ENCODE results near the gene EHHADH.

The EHHADH gene

DNA sequence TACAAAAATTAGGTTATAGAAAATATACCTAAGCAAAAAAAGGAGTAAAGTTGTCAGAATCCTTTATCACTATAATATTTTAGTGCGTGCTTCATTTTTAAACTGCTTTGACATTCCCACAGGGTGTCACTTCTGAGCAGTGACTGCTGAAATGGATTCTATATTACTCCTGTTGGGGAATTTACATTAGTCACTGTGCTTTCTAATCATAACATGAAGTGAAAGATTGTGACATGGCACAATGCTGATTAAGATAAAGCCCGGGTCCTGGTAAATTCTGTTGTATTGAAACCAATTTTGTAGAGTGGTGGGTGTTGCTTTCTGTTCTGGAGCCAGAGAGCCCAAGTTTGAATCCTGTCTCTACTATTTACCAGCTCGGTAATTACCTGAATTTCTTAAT, 36.4 kb upstream of the EHHADH start:
- Histone ChIP-seq H3K27ac (ENCODE audit: low read length, poor library complexity, severe bottlenecking) (no peak overlapping the region), H2BK15ac (ENCODE audit: low read depth, poor library complexity, severe bottlenecking) (no peak overlapping the region), H3K36me3 (ENCODE audit: control insufficient read depth in 1 of 2, insufficient read depth in 2 of 2, low read depth in 1 of 2, low read length in 2 of 2) (peaks cover 4 to 6% of the 10 kb centered on the region in 2 experiments), H2BK12ac (ENCODE audit: low read length in 2 of 2) (no peak overlapping the region), H3K9ac (ENCODE audit: low read length) (no peak overlapping the region), H2BK120ac (ENCODE audit: low read depth, low read length) (no peak overlapping the region), H3K79me1 (replicated peaks; ENCODE audit: low read length, poor library complexity, severe bottlenecking) (peaks cover 8% of the 10 kb centered on the region), H3K14ac (ENCODE audit: low read length in 2 of 2) (no peak overlapping the region), H3K23ac (ENCODE audit: low read length in 2 of 2) (no peak overlapping the region), H2AK5ac (ENCODE audit: low read length, severe bottlenecking) (no peak overlapping the region), H4K8ac (ENCODE audit: low read length) (no peak overlapping the region), H3K4me3 (ENCODE audit: insufficient read depth in 1 of 2, low read depth in 1 of 2, low read length in 2 of 2) (no peak overlapping the region), H4K91ac (ENCODE audit: low read length) (no peak overlapping the region), H2AFZ (ENCODE audit: low read depth, low read length) (no peak overlapping the region), H3K9me3 (ENCODE audit: control insufficient read depth, low read length) (no peaks in the 10 kb centered on the region), H2BK5ac (ENCODE audit: low read depth, low read length, poor library complexity, severe bottlenecking) (no peak overlapping the region), H3K4me2 (ENCODE audit: low read length, poor library complexity, severe bottlenecking) (no peak overlapping the region), H3K4ac (ENCODE audit: low read depth in 1 of 2, low read length in 2 of 2) (no peak overlapping the region), H3K18ac (ENCODE audit: low read depth in 1 of 2, low read length in 2 of 2) (no peak overlapping the region), H3K4me1 (ENCODE audit: control insufficient read depth, insufficient read depth, low read depth, low read length) (no peaks in the 10 kb centered on the region), H3K27me3 (ENCODE audit: control insufficient read depth in 1 of 2, insufficient read depth in 1 of 2, low read length in 2 of 2) (no peaks in the 10 kb centered on the region)
- 100% methylated on average over 1 of the region's 3 CpGs for WGBS
- DNase-seq: no peak

DNA sequence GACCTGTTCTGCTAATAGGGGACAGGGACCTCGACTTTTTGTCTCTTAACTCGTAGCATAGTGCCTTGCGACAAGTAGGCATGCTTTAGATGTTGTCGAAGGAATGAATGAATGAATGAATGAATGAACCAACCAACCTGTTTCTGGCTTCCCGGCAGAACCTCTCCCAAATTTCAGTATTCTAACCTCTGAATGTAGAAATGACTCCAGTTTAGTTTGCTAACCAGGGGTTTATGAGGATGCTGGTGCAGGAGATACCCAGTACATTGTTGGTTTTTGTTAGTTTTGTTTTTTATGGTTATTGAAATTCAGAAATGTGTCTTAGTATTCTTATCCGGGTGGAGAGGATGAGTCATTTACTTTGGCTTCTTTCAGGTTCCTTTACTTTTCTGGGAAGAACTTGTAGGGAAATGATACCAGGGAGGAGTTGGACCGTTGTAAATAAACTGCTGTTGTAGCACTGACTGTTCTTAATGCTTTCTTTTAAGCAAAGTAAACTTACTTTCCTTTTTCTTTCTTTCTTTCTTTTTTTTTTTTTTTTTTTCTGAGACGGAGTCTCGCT, 29.6 kb upstream of the EHHADH start:
- peak overlapping the region; percentile 87 for H2AFZ ChIP-seq (ENCODE audit: low read depth, low read length)
- peak overlapping the region; percentile 66 for H3K4me2 ChIP-seq (ENCODE audit: low read length, poor library complexity, severe bottlenecking)
- no peak overlapping the region for H2BK12ac ChIP-seq (ENCODE audit: low read length in 2 of 2)
- H3K27ac ChIP-seq (ENCODE audit: low read length, poor library complexity, severe bottlenecking): no peak overlapping the region
- peak overlapping the region; percentile 76 to 91 for H3K4me3 ChIP-seq (ENCODE audit: insufficient read depth in 1 of 2, low read depth in 1 of 2, low read length in 2 of 2)
- no peak overlapping the region for H3K14ac ChIP-seq (ENCODE audit: low read length in 2 of 2)
- WGBS: 69% methylated on average over 8 of the region's 9 CpGs
- no peak overlapping the region for H2AK5ac ChIP-seq (ENCODE audit: low read length, severe bottlenecking)
- H2BK15ac ChIP-seq (ENCODE audit: low read depth, poor library complexity, severe bottlenecking): no peak overlapping the region
- DNase-seq: peak; percentile 26
- H3K4me1 ChIP-seq (ENCODE audit: control insufficient read depth, insufficient read depth, low read depth, low read length): peaks cover 3% of the 10 kb centered on the region
- no peak overlapping the region for H4K91ac ChIP-seq (ENCODE audit: low read length)
- H3K23ac ChIP-seq (ENCODE audit: low read length in 2 of 2): no peak overlapping the region
- no peak overlapping the region for H2BK120ac ChIP-seq (ENCODE audit: low read depth, low read length)
- no peak overlapping the region for H2BK5ac ChIP-seq (ENCODE audit: low read depth, low read length, poor library complexity, severe bottlenecking)
- H3K36me3 ChIP-seq (ENCODE audit: control insufficient read depth in 1 of 2, insufficient read depth in 2 of 2, low read depth in 1 of 2, low read length in 2 of 2): no peaks in the 10 kb centered on the region
- H3K27me3 ChIP-seq (ENCODE audit: control insufficient read depth in 1 of 2, insufficient read depth in 1 of 2, low read length in 2 of 2): no peaks in the 10 kb centered on the region
- no peaks in the 10 kb centered on the region for H3K9me3 ChIP-seq (ENCODE audit: control insufficient read depth, low read length)
- no peak overlapping the region for H4K8ac ChIP-seq (ENCODE audit: low read length)
- H3K9ac ChIP-seq (ENCODE audit: low read length): peak overlapping the region; percentile 87
- H3K79me1 ChIP-seq (replicated peaks; ENCODE audit: low read length, poor library complexity, severe bottlenecking): peaks cover 6% of the 10 kb centered on the region
- H3K18ac ChIP-seq (ENCODE audit: low read depth in 1 of 2, low read length in 2 of 2): peak overlapping the region in 1 of 2 experiments; percentile 79
- H3K4ac ChIP-seq (ENCODE audit: low read depth in 1 of 2, low read length in 2 of 2): no peak overlapping the region

- DNase-seq: peak; percentile 94
- H3K36me3 ChIP-seq (ENCODE audit: control insufficient read depth in 1 of 2, insufficient read depth in 2 of 2, low read depth in 1 of 2, low read length in 2 of 2): no peaks in the 10 kb centered on the region
- H2BK120ac ChIP-seq (ENCODE audit: low read depth, low read length): no peak overlapping the region
- peak overlapping the region; percentile 51 for H2AK5ac ChIP-seq (ENCODE audit: low read length, severe bottlenecking)
- H3K4me2 ChIP-seq (ENCODE audit: low read length, poor library complexity, severe bottlenecking): peak overlapping the region; percentile 82
- H3K4ac ChIP-seq (ENCODE audit: low read depth in 1 of 2, low read length in 2 of 2): peak overlapping the region in 1 of 2 experiments; percentile 47
- no peak overlapping the region for H2BK5ac ChIP-seq (ENCODE audit: low read depth, low read length, poor library complexity, severe bottlenecking)
- WGBS: 3% methylated on average over 40 of the region's 41 CpGs
- peak overlapping the region in 1 of 2 experiments; percentile 79 for H3K18ac ChIP-seq (ENCODE audit: low read depth in 1 of 2, low read length in 2 of 2)
- peak overlapping the region; percentile 87 for H3K9ac ChIP-seq (ENCODE audit: low read length)
- H3K9me3 ChIP-seq (ENCODE audit: control insufficient read depth, low read length): no peaks in the 10 kb centered on the region
- H3K4me3 ChIP-seq (ENCODE audit: insufficient read depth in 1 of 2, low read depth in 1 of 2, low read length in 2 of 2): peak overlapping the region; percentile 76 to 91
- H3K79me1 ChIP-seq (replicated peaks; ENCODE audit: low read length, poor library complexity, severe bottlenecking): peaks cover 6% of the 10 kb centered on the region
- peak overlapping the region; percentile 20 for H2BK15ac ChIP-seq (ENCODE audit: low read depth, poor library complexity, severe bottlenecking)
- peaks cover 3% of the 10 kb centered on the region for H3K4me1 ChIP-seq (ENCODE audit: control insufficient read depth, insufficient read depth, low read depth, low read length)
- H3K27ac ChIP-seq (ENCODE audit: low read length, poor library complexity, severe bottlenecking): peak overlapping the region; percentile 39
- H3K27me3 ChIP-seq (ENCODE audit: control insufficient read depth in 1 of 2, insufficient read depth in 1 of 2, low read length in 2 of 2): no peaks in the 10 kb centered on the region
- peak overlapping the region in 1 of 2 experiments; percentile 35 for H3K14ac ChIP-seq (ENCODE audit: low read length in 2 of 2)
- peak overlapping the region; percentile 87 for H2AFZ ChIP-seq (ENCODE audit: low read depth, low read length)
- H2BK12ac ChIP-seq (ENCODE audit: low read length in 2 of 2): peak overlapping the region in 1 of 2 experiments; percentile 15
- H3K23ac ChIP-seq (ENCODE audit: low read length in 2 of 2): no peak overlapping the region
- peak overlapping the region; percentile 55 for H4K8ac ChIP-seq (ENCODE audit: low read length)
- no peak overlapping the region for H4K91ac ChIP-seq (ENCODE audit: low read length)
These were observed 29.0 kb upstream of the EHHADH start for GRCh38 chr3:185282696-185283373.

DNA sequence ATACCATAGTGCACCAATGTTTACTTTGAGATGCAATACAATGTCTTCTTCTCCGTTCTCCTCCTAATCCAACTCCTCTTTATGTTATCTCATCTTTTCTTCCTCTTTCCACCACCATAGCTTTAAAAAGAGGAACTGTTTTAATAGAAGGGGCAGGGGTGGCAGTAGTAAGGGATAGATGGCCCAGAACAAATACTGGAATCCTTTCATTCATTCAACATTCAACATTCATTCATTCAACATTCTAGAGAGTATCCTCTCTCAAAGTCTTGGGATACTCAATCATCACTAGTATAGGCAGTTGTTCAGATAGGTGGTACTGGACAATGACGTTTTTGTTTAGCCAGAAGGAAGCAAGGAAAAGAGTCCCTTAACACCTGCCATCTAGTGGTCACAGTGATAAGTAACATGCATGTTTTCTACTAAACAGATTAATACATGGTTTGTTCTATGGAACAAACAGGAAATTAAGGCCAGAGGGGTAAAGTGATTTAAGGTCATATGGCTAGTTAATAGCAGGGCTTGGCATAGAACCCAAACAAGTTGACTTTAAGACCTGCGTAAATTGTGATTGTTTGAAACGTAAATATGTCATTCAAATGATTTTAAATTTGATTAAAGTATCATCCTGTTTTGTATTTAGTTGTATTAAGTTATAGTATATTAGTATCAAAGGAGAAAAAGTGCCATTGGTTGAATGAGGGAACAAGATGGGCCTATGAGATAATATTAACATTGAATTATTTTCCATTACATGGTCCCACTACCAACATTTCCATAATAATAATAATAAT, 26.9 kb upstream of the EHHADH start:
- Histone ChIP-seq H2BK12ac (ENCODE audit: low read length in 2 of 2) (no peak overlapping the region), H3K4me3 (ENCODE audit: insufficient read depth in 1 of 2, low read depth in 1 of 2, low read length in 2 of 2) (no peak overlapping the region), H2BK120ac (ENCODE audit: low read depth, low read length) (no peak overlapping the region), H3K9ac (ENCODE audit: low read length) (no peak overlapping the region), H3K4me2 (ENCODE audit: low read length, poor library complexity, severe bottlenecking) (no peak overlapping the region), H3K14ac (ENCODE audit: low read length in 2 of 2) (no peak overlapping the region), H3K79me1 (replicated peaks; ENCODE audit: low read length, poor library complexity, severe bottlenecking) (peaks cover 6% of the 10 kb centered on the region), H3K36me3 (ENCODE audit: control insufficient read depth in 1 of 2, insufficient read depth in 2 of 2, low read depth in 1 of 2, low read length in 2 of 2) (no peaks in the 10 kb centered on the region), H3K18ac (ENCODE audit: low read depth in 1 of 2, low read length in 2 of 2) (no peak overlapping the region), H3K9me3 (ENCODE audit: control insufficient read depth, low read length) (no peaks in the 10 kb centered on the region), H3K27ac (ENCODE audit: low read length, poor library complexity, severe bottlenecking) (no peak overlapping the region), H4K91ac (ENCODE audit: low read length) (no peak overlapping the region), H3K23ac (ENCODE audit: low read length in 2 of 2) (no peak overlapping the region), H2AFZ (ENCODE audit: low read depth, low read length) (no peak overlapping the region), H4K8ac (ENCODE audit: low read length) (no peak overlapping the region), H3K27me3 (ENCODE audit: control insufficient read depth in 1 of 2, insufficient read depth in 1 of 2, low read length in 2 of 2) (no peaks in the 10 kb centered on the region), H3K4ac (ENCODE audit: low read depth in 1 of 2, low read length in 2 of 2) (no peak overlapping the region), H2BK15ac (ENCODE audit: low read depth, poor library complexity, severe bottlenecking) (no peak overlapping the region), H2AK5ac (ENCODE audit: low read length, severe bottlenecking) (no peak overlapping the region), H2BK5ac (ENCODE audit: low read depth, low read length, poor library complexity, severe bottlenecking) (no peak overlapping the region), H3K4me1 (ENCODE audit: control insufficient read depth, insufficient read depth, low read depth, low read length) (peaks cover 3% of the 10 kb centered on the region)
- 49% methylated on average over 4 of the region's 4 CpGs for WGBS
- peak; percentile 75 for DNase-seq

Measured in mesenchymal stem cell (in vitro differentiated cells and primary cell).